SKM-1 (cell line): ENCODE measurements around the gene CYTH2.
"Not testable (repeated sequence)": the region's sequence is repeated elsewhere in the genome, so short reads cannot be mapped to it uniquely, and the experiment has no call there.

Source experiments
- DNase-seq: peaks from one replicate; lab custom pipeline; 2025; ENCODE audit not compliant: unreplicated experiment; lab: John Stamatoyannopoulos, UW

CYTH2 gene

DNA sequence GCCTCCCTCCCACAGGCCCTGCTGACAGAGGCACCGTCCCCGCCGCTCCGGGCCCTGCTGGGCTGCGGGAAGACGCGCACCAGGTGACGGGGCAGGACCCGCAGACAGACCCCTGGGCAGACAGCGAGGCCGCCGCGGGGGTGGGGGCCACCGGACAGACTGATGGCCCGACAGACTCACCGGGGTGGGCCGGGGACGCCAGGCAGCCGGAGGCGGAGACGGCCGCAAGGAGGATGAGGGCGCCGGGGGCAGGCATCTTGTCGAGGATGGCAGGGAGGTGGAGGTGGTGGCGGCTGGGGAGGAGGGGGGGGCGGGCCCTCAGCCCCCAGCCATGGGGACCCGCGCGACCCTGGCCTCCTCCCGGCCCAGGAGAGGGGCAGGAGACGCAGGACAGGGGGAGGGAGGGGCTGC is 42.2 kb downstream of the CYTH2 start:
- no peak for DNase-seq

DNA sequence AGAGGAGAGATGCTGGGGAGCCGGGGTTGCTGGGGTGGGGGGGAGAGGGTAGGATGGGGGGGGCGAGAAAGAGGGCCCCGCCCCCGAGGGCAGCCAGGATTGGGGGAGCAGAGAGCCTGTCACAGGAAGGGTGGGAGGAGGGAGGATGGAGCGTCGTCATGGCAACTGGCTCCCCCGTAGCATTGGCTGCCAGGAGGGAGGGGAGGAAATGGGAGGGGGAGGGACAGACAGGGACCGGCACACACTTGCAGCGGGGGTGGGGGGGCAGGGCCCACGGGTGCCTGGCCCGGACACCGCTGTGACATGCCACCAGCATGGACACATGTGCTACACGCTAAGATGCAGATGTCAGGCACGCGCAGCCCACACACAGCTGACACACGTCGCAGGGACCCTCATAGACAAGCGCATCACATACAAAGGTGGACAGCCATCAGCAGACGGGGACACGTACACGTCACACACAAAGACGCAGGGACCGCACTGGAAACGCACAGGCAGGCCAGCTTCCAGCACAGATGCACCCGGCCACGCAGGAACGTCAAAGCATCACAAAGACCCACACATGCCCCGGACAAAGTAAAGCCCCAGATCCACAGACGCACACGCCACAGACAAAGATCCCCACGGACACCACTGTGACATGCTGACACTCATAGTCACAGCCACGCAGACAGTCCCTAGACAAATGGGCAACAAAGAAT is 42.8 kb downstream of the CYTH2 start, which contains the start of gene LMTK3:
LMTK3 (minus strand) TSS at position 36 of the 704 bp plus-strand sequence. CDS start 259 bp downstream, outside the sequence.
- no peak for DNase-seq

DNA sequence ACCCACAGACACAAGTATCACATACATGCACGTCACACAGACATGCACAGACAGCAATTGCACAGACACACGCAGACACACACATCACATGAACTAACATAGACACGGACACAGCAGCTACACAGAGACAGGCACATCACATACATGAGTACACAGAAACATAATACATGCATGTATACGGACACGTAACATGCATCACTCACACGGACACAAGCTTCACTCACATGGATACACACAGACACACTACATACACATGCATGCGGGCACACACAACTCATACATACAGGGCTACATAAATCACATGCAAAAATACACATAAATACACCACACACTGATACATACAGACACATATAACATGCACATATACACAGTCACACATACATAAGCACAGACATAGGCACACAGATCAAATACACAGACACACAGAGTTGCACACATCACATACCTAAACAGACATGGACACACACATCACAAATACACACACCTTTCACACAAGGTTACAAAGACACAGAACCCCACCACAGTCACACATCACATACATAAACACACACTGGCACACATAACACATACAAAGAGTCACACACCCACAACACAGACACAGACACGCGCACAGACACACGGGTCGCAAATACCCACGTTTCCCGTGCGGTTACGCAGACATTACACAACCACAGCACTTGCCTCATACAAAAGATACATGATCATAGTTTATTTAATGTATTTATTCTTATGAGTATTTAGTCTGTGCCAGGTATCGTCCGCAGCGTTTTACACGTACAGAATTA is 43.5 kb downstream of the CYTH2 start:
- no peak for DNase-seq

DNA sequence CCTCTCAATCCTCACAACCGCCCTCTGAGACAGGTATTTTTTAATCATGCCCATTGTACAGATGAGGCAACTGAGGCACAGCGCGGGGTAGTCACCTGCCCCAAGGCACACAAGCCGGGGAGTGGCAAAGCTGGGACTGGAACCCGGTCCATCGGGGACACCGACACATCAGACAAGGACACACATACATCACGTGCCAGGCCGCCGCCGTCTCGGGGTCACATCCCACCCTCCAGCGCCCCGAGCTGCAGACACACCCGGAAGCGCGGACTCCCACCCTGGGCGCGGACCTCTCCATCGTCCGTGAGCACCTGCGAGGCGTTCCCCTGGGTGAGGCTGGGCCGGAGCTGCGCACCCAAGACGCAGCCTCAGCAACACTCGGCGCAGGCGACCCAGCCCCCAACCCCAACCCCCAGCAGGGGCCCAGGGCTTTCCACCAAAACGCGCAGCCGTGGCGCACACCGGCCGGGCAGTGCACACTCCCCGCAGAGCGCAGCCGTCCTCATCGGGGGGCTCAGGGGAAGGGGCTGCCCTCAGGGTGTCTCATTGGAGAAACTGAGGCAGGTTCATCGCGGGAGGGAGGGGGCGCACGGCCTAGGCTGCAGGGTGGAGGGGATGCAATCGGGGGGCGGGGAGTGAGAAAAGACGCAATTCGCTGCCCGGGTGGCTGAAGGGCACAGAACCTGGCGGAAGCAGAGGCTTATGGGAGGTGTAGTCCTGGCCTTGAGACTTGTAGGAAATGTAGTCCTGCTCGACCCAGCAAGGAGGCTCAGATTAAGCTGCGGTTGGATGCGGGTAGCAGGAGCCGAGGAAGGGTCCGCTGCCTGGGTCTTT is 44.3 kb downstream of the CYTH2 start:
- DNase-seq, result peak; percentile 8

DNA sequence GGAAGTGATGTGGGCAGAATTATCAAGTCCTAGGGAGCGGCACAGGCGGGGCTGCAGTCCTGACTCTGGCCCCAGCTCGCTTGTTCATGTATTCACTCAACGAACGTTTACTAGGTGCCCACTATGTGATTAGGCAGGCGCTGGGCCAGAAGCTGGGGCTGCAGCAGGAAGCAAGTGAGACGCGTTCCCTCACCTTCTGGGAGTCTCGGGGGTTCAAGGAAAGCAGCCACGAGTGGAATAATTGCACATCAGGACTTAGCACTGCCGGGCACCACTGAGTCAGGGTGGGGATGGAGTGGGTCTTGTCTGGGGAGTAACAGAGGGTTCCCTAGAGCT is 44.9 kb downstream of the CYTH2 start:
- DNase-seq, result no peak

DNA sequence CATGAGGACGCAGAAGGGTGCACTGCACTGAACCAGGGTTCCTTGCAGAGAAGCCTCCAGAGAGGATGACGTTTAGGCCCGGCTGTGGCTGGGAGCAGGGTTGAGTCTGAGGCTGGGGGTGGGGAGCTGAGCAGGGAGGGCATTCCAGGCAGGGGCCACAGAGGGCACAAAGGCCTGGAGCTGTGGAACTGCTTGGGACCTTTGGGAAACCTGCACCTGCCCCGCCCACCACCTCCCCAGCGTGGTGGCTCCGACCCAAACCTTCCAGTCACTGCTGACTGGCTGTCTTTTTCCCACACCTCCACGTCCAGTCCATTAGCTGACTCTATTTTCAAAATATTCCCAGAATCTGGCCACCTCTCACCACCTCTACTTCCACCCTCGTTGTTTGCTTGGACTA is 47.4 kb downstream of the CYTH2 start:
- no peak for DNase-seq

DNA sequence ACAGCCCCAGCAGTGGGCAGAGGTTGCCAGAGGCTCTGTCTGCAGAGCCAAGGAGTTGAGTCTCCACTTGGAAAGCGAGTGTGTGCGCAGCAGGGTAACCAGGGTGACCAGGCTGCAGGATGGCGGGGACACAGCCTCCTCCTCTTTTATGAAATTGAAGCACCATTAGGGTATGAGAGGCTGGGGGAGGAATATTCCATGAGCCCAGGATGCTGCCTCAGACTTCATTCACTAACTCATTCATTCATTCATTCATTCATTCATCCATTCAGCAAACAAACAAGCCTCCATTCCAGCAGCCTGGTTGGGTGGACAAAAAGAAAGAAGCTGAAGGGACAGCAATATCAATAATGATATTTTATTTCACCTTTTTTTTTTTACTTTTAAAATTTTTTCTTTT is 49.0 kb downstream of the CYTH2 start:
- no peak for DNase-seq

DNA sequence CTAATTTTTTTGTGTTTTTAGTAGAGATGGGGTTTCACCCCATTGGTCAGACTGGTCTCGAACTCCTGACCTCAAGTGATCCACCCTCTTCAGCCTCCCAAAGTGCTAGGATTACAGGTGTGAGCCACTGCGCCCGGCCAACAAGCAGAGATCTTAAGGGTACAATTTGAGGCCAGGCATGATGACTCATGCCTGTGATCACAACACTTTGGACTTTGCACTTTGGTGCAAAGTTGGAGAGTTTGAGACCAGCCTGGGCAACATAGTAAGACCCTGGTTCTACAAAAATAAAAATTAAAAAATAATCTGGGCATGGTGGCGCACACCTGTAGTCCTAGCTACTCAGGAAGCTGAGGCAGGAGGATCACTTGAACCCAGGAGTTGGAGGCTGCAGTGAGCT is 50.3 kb downstream of the CYTH2 start:
- not testable (repeated sequence) for DNase-seq

DNA sequence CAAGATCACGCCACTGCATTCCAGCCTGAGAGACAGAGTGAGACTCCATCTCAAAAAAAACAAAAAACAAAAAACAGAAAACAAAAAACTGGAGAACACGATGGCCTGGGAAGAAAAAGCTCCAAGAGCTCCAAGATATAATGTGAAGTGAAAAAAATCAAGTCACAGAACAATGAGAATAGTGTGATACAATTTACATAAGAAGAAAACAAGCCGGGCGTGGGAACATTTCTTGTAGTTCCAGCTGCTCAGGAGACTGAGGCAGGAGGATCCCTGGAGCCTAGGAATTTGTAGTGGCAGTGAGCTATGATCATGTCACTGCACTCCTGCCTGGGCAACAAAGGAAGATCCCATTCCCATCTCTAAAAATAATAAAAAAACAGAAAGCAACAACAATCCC is 51.0 kb downstream of the CYTH2 start:
- no peak for DNase-seq

DNA sequence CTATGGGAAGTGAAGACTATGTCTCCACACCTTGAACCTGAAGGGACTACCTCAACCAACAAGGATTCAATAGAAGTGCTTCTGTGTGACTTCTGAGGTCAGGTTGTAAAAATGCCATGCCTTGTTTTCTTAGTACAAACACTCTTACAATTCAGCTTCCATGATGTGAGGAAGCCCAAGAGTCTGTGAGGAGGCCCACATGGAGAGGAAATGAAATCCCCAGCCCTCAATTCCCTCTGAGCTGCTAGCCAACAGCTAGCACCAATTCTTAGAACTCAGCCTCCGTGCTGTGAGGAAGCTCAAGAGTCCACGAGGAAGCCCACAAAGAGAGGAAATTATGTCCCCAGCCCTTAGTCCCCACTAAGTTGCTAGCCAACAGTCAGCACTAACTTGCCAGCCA is 55.1 kb downstream of the CYTH2 start:
- DNase-seq, result no peak

DNA sequence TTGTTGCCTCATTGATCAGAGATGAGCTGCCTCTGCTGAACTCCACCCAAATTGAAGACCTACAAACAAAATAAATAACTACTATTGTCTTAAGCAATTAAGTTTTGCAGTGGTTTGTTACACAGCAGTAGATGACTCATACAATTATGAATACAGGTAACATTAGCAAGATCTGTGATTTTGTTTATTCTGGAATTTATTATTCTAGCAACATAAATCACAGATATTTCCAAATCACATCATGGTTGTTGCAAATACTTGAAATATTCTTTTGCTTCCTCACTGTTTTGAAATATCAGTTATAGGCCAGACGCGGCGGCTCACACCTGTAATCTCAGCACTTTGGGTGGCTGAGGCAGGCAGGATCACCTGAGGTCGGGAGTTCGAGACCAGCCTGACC is 55.6 kb downstream of the CYTH2 start:
- no peak for DNase-seq

DNA sequence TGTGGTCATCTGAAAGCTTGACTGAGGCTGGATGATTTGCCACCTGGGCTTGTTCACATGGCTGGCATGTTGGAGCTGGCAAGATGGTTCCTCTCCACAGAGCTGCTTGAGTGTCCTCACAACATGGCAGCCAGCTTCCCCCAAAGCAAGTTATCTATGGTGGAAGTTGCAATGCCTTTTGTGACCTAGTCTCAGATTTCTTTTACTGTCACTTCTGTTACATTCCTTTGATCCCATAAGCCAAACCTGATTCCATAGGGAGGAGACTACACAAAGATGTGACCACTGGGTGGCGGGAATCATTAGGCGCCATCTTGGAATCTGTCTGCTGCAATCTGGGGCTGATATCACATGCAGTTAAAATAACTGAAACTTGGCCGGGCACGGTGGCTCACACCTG is 60.0 kb downstream of the CYTH2 start:
- no peak for DNase-seq

DNA sequence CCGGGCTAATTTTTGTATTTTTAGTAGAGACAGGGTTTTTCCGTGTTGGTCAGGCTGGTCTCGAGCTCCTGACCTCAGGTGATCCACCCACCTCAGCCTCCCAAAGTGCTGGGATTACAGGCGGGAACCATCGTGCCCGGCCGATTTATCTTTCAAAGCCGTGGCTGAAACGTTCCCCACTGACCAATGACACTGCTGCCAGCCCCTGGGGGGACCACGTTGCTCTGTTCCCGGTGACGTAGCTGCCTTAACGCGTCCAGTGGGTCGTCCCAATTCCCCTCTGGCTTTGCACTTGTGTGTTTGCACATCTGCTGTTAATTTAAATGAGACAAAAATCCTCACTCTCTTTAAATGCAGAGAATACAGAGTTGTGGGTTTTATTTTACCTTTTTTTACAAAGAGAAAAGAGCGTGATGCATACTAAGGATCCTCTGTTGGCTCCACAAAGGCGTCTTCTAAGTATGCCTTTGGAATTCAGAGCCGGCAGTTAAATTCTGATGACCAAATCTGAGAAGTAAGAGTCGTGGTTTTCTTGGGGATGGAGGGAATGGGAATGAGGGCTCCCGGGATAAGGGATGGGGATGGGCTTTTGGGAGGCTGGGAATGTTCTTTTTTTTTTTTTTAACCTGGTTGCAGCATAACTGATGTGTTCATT is 61.0 kb downstream of the CYTH2 start:
- no peak for DNase-seq

DNA sequence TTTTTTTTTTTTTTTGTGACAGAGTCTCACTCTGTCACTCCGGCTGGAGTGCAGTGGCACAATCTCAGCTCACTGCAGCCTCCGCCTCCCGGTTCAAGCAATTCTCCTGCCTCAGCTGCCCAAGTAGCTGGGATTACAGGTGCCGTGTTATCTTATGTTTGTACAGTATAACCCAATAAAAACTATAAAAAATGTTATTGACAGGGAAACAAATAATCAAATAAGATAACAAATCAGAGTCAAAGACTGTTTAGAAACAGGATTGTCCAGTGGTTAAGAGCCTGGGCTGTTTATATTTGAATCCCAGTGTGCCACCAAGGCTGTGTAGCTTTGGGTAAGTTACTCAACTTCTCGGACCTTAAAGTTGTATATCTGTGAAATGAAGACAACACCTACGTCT is 61.6 kb downstream of the CYTH2 start:
- no peak for DNase-seq
